Measurements from ENCODE around the gene RNF32.

Gene RNF32

DNA sequence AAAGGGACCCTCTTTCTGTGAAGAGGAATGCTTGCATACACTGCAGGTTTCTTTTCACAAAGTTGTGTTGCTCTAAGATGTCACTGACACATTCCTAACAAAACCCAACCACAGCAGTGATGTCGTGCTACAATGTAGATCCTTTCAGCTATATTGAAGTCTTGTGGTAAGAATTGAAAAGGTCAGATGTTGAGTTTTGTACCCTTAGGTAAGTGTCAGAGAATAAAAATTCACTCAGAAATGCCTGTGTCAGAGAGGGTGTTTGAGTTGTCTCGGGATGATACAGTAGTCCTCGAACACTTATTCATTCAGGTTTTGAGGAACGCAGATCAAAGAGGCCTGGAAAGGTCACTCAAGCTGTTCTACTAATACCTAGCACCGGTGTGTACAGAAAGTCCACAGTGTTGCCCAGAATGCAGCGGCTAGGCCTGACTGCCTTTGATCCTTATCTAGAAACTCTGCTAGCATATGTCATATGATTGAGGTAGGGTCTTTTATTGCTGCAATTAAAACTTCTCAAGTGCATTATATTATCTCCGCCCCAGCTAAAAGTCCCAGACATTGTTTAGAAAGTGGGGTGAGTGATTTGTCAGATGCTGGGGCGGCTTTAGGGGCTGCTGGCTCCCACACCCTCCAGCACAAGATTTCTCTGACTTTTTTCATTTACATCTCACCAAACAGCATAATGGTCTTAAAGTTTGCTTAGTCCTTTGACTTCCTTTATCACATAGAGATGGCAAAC is 26.0 kb downstream of the RNF32 start:
- no peak overlapping the region for H3K9ac ChIP-seq (ENCODE audit: low read depth, low read length)
- no peaks in the 10 kb centered on the region for H3K9me3 ChIP-seq (ENCODE audit: insufficient read depth, low read depth, low read length)
- H3K4me3 ChIP-seq (ENCODE audit: low read length): no peak overlapping the region
- H3K36me3 ChIP-seq (ENCODE audit: insufficient read depth, low read depth, low read length): 0 out of 2 replicates have a peak, but pooled peaks cover 3% of the 10 kb centered on the region
- H3K4me1 ChIP-seq (ENCODE audit: insufficient read depth, low read length): peaks cover 29% of the 10 kb centered on the region
- no peaks in the 10 kb centered on the region for H3K27me3 ChIP-seq (ENCODE audit: insufficient read depth, low read length)
- no peak overlapping the region for H3K27ac ChIP-seq (ENCODE audit: low read length)

DNA sequence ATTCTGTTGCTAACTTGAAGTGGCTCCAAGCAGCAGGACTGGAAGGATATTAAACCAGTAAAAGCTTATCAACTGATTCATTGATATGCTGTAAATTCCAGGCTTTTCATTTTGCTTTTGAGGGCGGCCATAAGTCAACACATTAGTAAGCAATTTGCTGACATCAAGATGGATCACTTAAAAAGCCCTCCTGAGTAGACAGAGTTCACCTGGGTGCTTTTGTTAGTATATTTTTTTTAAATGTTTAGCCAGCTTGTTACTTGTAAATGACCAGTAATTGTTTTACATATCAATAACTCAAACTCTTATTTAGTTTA is 26.5 kb downstream of the RNF32 start:
- H3K4me1 ChIP-seq (ENCODE audit: insufficient read depth, low read length): peaks cover 29% of the 10 kb centered on the region
- no peak overlapping the region for H3K4me3 ChIP-seq (ENCODE audit: low read length)
- no peaks in the 10 kb centered on the region for H3K9me3 ChIP-seq (ENCODE audit: insufficient read depth, low read depth, low read length)
- H3K27me3 ChIP-seq (ENCODE audit: insufficient read depth, low read length): no peaks in the 10 kb centered on the region
- no peak overlapping the region for H3K9ac ChIP-seq (ENCODE audit: low read depth, low read length)
- H3K27ac ChIP-seq (ENCODE audit: low read length): no peak overlapping the region
- 0 out of 2 replicates have a peak, but pooled peaks cover 3% of the 10 kb centered on the region for H3K36me3 ChIP-seq (ENCODE audit: insufficient read depth, low read depth, low read length)

DNA sequence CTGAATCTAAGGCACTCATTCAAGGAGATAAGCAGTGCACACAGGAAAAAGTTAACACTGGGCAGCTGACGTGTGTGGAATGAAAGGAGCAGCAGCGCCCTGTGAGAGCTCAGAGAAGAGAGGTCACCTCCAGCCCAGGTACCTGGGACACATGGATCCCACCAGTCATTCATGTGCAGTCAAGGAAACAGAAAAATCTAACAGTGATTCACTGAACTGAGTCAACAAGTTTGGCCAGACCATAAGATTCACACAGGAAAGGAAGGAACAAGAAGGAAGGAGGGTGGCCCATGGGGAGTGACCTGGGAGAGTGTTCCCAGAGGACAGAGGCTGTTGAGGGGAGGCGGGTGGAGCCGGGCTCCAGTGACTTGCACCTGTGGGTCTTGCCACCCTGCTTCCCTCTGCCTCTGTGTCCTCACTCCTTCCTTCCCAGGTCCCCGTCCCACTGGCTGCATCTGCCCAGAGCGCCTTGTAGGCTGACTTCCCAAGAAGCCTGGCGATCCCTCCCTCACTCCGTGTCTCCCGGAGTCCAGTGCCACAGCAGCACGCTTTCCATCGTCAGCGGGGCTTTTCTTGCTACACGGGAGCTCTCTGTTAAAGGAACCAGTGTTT is 27.7 kb downstream of the RNF32 start:
- H3K4me1 ChIP-seq (ENCODE audit: insufficient read depth, low read length): peaks cover 29% of the 10 kb centered on the region
- H3K27ac ChIP-seq (ENCODE audit: low read length): no peak overlapping the region
- H3K9me3 ChIP-seq (ENCODE audit: insufficient read depth, low read depth, low read length): no peaks in the 10 kb centered on the region
- no peak overlapping the region for H3K4me3 ChIP-seq (ENCODE audit: low read length)
- H3K9ac ChIP-seq (ENCODE audit: low read depth, low read length): no peak overlapping the region
- peaks cover 7% of the 10 kb centered on the region; the same call in 1 of the 2 replicates for H3K36me3 ChIP-seq (ENCODE audit: insufficient read depth, low read depth, low read length)
- no peaks in the 10 kb centered on the region for H3K27me3 ChIP-seq (ENCODE audit: insufficient read depth, low read length)

DNA sequence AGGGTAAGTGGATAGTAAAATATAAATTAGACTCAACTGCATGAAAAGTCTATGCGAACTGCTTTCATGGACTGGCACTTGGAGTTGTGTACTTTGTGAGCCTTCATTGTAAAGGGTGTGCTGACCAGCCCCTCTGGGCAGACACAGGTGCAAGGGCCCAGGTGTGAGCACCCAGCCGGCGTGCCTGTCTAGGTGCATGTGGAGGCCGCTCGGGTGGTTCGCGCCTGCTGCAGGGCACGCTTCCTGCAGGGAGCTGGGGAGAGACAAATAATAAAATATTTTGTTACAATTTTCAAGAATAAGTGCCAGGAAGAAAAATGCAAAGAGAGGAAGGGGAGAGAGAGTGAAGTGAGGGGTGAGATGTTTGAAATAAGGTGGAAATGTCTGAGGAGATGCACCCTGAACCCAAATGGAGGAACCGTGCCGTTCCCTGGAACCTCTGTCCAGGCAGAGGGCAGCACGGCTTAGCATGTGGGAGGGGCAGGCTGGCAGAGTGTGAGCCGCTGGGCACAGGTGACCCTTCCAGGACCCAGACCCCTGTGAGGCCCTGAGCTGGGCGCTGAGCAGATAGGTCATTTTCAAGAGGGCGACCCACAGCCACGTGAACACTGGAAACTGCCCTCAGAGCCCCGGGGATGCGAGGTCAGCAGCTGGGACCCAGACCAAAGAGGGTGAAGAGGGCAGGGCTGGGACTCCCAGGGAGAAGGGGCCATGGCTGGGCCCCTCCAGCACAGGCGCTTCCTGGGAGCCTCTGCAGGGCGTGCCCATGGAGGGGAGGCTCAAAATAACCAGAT is 28.7 kb downstream of the RNF32 start:
- Histone ChIP-seq H3K4me1 (ENCODE audit: insufficient read depth, low read length) (peaks cover 33% of the 10 kb centered on the region), H3K27me3 (ENCODE audit: insufficient read depth, low read length) (no peaks in the 10 kb centered on the region), H3K27ac (ENCODE audit: low read length) (no peak overlapping the region), H3K9me3 (ENCODE audit: insufficient read depth, low read depth, low read length) (no peaks in the 10 kb centered on the region), H3K9ac (ENCODE audit: low read depth, low read length) (no peak overlapping the region), H3K4me3 (ENCODE audit: low read length) (no peak overlapping the region), H3K36me3 (ENCODE audit: insufficient read depth, low read depth, low read length) (peaks cover 7% of the 10 kb centered on the region; the same call in 1 of the 2 replicates)

DNA sequence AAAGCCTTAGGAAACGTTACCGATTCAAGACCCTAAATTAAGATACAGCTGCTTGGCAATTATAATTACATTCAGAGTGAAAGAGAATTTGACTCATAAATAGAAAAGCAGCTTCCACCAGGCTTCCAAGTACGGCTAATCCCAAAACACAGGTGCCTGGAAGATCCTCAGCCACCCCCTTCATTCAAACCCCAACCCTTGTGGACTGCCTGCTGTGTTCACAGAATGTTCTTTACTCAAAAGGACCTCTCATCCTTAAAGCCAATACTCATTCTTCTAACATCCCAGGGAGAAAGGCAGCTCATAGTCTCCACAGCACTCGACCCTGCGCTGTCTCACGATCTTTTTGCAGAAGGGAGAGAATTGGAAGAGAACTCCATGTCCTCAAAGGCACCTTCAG is 32.9 kb downstream of the RNF32 start:
- Histone ChIP-seq H3K9me3 (ENCODE audit: insufficient read depth, low read depth, low read length) (no peaks in the 10 kb centered on the region), H3K4me3 (ENCODE audit: low read length) (no peak overlapping the region), H3K9ac (ENCODE audit: low read depth, low read length) (no peak overlapping the region), H3K27ac (ENCODE audit: low read length) (no peak overlapping the region), H3K27me3 (ENCODE audit: insufficient read depth, low read length) (no peaks in the 10 kb centered on the region), H3K4me1 (ENCODE audit: insufficient read depth, low read length) (peaks cover 4% of the 10 kb centered on the region; the same call in 1 of the 2 replicates), H3K36me3 (ENCODE audit: insufficient read depth, low read depth, low read length) (peaks cover 15% of the 10 kb centered on the region; the same call in 1 of the 2 replicates)

DNA sequence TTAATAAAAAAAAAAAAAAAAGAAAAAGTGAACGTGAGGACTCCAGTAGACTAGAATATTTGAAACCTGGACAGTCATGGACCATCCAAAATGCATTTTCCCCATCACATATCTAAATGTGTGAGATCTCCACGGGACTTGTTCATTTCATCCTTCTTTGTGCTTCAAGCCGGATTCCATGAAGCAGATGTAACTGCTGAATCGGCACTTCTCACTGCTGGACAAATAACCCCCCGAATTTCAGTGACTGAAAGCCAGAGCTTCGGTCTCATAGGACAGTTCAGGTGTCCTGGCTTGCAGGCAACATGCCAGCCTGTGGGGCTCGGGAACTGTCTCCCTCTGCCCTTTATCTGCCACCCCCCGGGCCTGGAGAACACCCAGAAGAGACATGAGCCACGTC is 33.3 kb downstream of the RNF32 start:
- H3K9ac ChIP-seq (ENCODE audit: low read depth, low read length): no peak overlapping the region
- peaks cover 19% of the 10 kb centered on the region; the same call in 1 of the 2 replicates for H3K36me3 ChIP-seq (ENCODE audit: insufficient read depth, low read depth, low read length)
- H3K4me3 ChIP-seq (ENCODE audit: low read length): no peak overlapping the region
- H3K27ac ChIP-seq (ENCODE audit: low read length): no peak overlapping the region
- no peaks in the 10 kb centered on the region for H3K27me3 ChIP-seq (ENCODE audit: insufficient read depth, low read length)
- peaks cover 4% of the 10 kb centered on the region; the same call in 1 of the 2 replicates for H3K4me1 ChIP-seq (ENCODE audit: insufficient read depth, low read length)
- no peaks in the 10 kb centered on the region for H3K9me3 ChIP-seq (ENCODE audit: insufficient read depth, low read depth, low read length)

DNA sequence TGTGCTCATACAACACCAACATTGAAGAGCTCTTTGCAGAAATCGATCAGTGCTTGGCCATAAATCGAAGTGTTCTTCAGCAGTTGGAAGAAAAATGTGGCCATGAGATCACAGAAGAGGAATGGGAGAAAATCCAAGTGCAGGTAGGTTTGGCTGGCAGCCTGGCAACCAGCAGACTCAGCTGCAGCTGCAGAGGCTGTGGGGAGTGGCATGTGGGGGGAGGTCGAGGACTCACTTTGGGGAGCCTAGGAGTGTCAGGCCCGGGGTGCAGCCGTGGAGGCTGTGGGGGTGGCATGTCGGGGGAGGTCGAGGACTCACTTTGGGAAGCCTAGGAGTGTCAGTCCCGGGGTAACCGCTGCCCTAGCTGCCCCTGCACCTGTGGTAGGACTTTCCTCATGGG is 35.1 kb downstream of the RNF32 start:
- no peaks in the 10 kb centered on the region for H3K27me3 ChIP-seq (ENCODE audit: insufficient read depth, low read length)
- no peak overlapping the region for H3K27ac ChIP-seq (ENCODE audit: low read length)
- no peaks in the 10 kb centered on the region for H3K9me3 ChIP-seq (ENCODE audit: insufficient read depth, low read depth, low read length)
- H3K36me3 ChIP-seq (ENCODE audit: insufficient read depth, low read depth, low read length): peaks cover 28% of the 10 kb centered on the region; the same call in 1 of the 2 replicates
- H3K4me1 ChIP-seq (ENCODE audit: insufficient read depth, low read length): peaks cover 4% of the 10 kb centered on the region; the same call in 1 of the 2 replicates
- H3K9ac ChIP-seq (ENCODE audit: low read depth, low read length): no peak overlapping the region
- H3K4me3 ChIP-seq (ENCODE audit: low read length): no peak overlapping the region

DNA sequence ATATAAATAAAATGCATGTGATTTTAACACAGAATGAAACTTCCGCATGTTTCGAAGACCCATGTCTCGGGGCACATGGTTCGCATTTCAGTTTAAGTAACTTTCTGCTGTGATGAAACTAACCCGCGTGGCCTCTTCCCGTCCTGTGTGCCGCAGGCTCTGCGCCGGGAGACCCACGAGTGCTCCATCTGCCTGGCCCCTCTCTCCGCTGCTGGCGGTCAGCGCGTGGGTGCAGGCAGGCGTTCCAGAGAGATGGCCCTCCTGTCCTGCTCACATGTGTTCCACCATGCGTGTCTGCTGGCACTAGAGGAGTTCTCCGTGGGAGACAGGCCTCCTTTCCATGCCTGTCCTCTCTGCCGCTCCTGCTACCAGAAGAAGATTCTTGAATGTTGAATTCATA is 35.7 kb downstream of the RNF32 start:
- Histone ChIP-seq H3K36me3 (ENCODE audit: insufficient read depth, low read depth, low read length) (peaks cover 33% of the 10 kb centered on the region; the same call in 1 of the 2 replicates), H3K9ac (ENCODE audit: low read depth, low read length) (no peak overlapping the region), H3K4me3 (ENCODE audit: low read length) (no peak overlapping the region), H3K4me1 (ENCODE audit: insufficient read depth, low read length) (peaks cover 4% of the 10 kb centered on the region; the same call in 1 of the 2 replicates), H3K9me3 (ENCODE audit: insufficient read depth, low read depth, low read length) (no peaks in the 10 kb centered on the region), H3K27me3 (ENCODE audit: insufficient read depth, low read length) (no peaks in the 10 kb centered on the region), H3K27ac (ENCODE audit: low read length) (no peak overlapping the region)

DNA sequence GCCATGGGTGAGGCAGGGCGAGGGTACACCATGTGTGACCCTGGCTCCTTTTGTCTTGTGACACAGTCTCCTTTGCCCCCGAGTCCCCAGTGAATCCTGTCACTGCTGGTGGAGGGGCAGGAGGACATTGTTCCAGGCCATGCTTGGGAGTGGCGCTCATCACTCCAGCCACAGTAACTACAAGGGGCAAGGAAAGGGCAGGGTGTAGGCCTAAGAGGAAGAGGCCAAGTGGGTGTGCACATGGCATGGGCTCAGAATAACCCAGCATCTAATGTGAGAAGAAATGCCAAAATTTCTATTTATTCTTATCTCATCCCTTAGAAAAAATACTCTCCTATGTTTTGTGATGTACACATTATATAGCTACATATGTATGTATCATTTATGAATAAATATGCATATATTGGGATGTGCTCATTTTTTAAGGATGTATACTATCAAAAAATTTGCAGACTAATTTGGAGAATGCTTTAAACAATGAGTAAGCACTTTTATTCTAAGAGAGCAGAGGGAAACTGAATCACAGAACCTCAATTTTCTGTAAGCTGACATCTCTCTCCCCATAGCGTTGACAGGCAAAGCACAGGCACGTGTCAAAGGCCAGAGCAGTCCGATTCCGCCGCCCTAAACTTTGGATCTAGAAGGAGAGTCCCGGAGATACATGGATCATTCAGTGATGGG is 36.9 kb downstream of the RNF32 start:
- H3K9ac ChIP-seq (ENCODE audit: low read depth, low read length): no peak overlapping the region
- H3K27me3 ChIP-seq (ENCODE audit: insufficient read depth, low read length): no peaks in the 10 kb centered on the region
- peaks cover 38% of the 10 kb centered on the region for H3K36me3 ChIP-seq (ENCODE audit: insufficient read depth, low read depth, low read length)
- no peak overlapping the region for H3K4me3 ChIP-seq (ENCODE audit: low read length)
- peaks cover 4% of the 10 kb centered on the region; the same call in 1 of the 2 replicates for H3K4me1 ChIP-seq (ENCODE audit: insufficient read depth, low read length)
- H3K27ac ChIP-seq (ENCODE audit: low read length): no peak overlapping the region
- H3K9me3 ChIP-seq (ENCODE audit: insufficient read depth, low read depth, low read length): no peaks in the 10 kb centered on the region

DNA sequence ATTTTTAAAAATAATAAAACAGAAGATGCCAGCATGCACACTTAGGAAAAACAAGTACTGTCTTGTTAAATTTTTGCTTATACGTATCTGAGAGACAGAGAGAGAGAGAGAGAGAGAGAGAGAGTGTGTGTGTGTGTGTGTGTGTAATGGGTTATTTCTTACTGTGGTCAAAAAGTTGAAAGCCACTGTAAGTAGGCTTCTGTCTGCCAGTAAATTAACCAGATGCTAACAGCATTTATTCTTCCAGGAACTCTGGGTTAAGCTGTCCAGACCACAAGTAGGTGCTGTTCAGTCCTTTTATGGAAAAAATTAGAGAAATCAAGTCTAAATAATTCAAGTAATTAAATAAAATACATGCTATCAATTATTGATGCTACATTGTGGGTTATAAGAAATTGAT is 39.7 kb downstream of the RNF32 start:
- no peak overlapping the region for H3K4me3 ChIP-seq (ENCODE audit: low read length)
- no peaks in the 10 kb centered on the region for H3K27me3 ChIP-seq (ENCODE audit: insufficient read depth, low read length)
- no peaks in the 10 kb centered on the region for H3K9me3 ChIP-seq (ENCODE audit: insufficient read depth, low read depth, low read length)
- H3K27ac ChIP-seq (ENCODE audit: low read length): no peak overlapping the region
- H3K9ac ChIP-seq (ENCODE audit: low read depth, low read length): no peak overlapping the region
- H3K36me3 ChIP-seq (ENCODE audit: insufficient read depth, low read depth, low read length): peaks cover 54% of the 10 kb centered on the region
- no peaks in the 10 kb centered on the region for H3K4me1 ChIP-seq (ENCODE audit: insufficient read depth, low read length)

DNA sequence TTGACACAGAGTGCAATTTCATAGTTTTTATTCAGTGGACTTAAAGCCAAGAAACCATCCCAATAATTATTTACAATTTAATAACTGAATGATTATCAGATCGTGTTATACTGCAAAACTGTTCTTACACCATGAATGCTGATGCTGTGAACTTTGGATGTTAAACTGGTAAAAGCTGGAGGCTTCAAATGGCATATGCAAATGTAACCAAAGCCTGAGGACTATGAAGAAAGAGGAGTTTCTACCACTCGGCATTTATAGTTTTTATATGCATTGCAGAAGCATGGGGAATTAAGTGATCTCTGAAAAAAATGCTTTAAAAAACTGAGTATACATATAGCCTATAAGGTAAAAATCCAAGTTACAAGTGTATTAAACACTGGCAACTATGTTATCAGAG is 42.4 kb downstream of the RNF32 start:
- no peaks in the 10 kb centered on the region for H3K27me3 ChIP-seq (ENCODE audit: insufficient read depth, low read length)
- H3K36me3 ChIP-seq (ENCODE audit: insufficient read depth, low read depth, low read length): peaks cover 51% of the 10 kb centered on the region
- H3K4me3 ChIP-seq (ENCODE audit: low read length): no peak overlapping the region
- no peaks in the 10 kb centered on the region for H3K4me1 ChIP-seq (ENCODE audit: insufficient read depth, low read length)
- H3K9ac ChIP-seq (ENCODE audit: low read depth, low read length): no peak overlapping the region
- no peaks in the 10 kb centered on the region for H3K9me3 ChIP-seq (ENCODE audit: insufficient read depth, low read depth, low read length)
- H3K27ac ChIP-seq (ENCODE audit: low read length): no peak overlapping the region

Measured in iPS-20b (cell line).